CD4-positive, alpha-beta T cell treated with Interleukin-6 for 4 hours (primary cell): Measurements from ENCODE around the gene FNDC3B.
"Not testable (repeated sequence)": the region's sequence is repeated elsewhere in the genome, so short reads cannot be mapped to it uniquely, and the experiment has no call there.

ENCODE experiments used
- DNase-seq: peaks from one replicate; pipeline ENCODE4 v3.0.0-alpha.2; 2020; ENCODE audit warnings: mixed read lengths

FNDC3B gene

DNA sequence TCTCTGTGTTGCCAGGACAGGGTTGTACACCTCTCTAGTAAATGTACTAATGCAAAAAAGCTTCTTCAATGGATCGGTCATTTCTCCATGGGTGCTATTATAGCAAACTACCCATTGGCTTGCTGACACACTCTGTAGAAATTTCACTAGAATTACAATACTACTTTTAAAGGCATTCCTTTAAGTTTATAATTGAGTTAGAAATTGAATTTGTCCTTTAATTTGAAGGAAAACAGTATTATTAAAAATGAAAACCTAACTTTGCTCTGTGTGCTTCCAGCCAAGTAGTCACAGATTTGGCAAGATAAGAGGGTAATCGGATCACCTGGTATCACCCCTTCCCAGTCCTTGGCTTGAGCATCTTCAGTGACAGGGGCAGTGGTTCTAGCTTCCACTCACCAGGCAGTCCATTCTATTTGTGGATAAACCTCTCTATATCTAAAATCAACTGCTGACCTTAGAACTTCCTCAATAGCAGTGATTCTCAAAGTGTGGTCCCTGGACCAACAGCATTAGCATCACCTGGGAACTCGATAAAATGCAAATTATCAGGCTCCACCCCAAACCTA is 315.6 kb downstream of the FNDC3B start:
- DNase-seq, result no peak

DNA sequence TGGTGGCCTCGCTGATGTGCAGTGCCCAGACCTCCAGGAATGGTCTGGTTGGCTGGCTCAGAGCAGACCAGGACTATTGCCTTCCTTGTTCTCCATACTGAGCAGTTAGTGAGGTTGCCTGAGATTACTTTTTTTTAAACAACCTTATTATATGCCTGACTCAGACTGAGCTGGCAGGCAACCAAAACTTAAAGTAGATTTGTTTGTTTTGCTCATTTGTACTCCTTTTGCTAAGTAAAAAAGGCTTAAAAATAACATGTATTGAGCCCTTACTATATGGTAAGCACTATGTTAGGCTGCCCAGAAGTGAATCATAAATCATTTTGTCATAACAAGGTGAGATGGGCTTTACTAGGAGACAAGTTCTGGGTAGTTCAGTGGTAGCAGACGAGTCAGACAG is 316.5 kb downstream of the FNDC3B start:
- DNase-seq, result no peak

DNA sequence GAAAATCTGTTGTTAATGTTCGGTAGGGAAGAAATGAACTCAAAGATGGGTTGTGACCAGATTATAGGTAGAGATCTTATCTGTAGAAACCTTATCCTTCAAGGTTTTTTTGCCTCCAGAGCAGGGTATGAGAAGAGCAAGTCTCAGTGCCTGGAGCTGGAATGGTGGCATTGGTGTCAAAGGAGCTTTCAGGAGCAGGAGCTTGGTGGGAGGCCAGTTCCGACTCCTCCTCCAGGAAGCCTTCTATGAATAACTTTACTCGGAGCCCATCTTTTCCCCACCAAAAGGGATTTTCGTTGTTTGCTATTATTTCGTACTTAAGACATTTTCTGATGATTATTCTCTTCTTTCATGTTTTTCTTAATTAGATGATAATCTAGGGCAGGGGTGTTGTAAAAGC is 317.0 kb downstream of the FNDC3B start:
- DNase-seq, result no peak

DNA sequence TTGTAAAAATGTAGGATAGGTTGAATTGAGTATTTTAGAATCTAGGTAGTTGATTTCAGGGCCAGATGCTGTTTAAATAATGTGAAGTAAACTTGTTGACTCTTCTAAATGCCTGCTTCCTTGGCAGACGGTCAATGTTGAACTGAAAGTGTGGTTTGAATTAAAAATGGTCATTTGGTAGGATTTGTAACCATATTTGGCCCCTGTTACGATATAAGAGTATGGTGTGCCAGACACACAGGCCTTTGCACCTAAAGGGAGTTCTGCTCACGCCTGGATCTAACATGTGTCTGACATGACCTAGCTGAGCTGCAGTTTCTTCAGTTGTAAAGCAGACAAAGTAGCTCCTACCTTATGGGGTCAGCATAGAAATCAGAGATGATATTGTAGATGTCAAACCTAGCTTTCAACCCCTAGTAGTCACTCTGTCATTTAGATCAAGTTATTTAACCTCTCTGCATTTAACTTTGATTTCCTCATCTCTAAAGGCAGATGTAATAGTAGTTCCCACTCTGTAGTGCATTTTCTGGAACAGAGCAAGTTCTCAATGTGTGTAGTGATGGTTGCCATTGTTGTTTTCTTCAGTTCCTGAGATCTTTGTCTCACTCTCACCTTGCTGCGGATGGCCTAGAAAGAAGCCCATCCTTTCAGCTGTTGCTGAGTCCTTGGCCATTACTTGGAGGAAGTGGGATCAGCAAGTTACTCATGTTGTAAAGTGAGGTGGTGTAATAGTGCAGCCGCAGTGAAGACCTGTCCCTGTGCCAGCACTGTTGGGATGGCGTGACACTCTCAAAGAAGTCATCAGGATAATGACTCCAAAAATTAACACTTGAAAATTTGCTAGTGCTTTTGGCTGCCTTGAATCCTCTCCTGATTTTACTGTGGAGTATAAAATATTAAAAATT is 318.7 kb downstream of the FNDC3B start:
- no peak for DNase-seq

DNA sequence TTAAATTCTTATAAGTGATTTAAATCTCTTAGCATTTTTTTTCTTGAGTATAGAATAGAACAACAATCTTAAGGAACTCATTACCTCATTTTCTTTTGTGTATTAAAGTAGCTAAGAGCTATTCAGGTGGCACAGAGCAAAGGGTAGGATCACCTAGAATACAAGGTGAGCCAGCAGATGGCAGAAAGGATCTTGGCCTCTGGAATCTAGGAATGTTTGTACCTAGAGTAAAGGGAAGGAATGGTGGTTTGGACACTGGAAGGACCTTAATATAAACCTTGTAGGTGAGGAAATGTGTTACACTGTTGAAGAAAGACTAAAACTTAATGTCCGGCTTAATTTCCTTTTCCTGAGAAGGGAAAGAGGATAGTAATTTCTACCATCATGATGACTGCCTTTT is 319.9 kb downstream of the FNDC3B start:
- no peak for DNase-seq

DNA sequence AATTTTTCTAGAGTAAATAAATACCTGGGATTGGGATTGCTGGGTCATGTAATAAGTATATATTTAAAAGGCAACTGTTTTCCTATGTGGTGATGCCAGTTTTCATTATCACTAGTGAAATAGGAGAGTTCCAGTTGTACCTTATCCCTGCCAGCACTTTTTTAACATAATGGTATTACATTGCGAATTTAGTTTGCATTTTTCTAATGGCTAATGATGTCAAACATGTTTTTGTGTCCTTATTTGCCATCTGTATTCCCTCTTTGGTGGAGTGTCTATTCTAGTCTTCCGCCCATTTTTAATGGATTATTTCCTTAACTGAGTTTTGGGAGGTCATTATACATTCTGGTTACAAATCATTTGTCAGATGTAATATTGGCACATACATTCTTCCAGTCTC is 320.6 kb downstream of the FNDC3B start:
- DNase-seq, result no peak

DNA sequence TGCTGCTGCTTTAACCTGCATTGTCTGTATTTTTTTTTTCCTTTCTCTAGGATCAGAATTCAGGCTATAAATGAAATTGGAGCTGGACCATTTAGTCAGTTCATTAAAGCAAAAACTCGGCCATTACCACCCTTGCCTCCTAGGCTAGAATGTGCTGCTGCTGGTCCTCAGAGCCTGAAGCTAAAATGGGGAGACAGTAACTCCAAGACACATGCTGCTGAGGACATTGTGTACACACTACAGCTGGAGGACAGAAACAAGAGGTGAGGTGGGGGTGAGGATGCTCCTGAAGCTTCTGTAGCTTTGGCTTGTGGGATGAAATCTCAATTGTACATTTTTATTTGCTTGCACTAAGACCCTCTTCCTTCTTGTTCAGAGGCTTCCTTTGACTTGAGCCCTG is 323.2 kb downstream of the FNDC3B start:
- DNase-seq, result no peak

DNA sequence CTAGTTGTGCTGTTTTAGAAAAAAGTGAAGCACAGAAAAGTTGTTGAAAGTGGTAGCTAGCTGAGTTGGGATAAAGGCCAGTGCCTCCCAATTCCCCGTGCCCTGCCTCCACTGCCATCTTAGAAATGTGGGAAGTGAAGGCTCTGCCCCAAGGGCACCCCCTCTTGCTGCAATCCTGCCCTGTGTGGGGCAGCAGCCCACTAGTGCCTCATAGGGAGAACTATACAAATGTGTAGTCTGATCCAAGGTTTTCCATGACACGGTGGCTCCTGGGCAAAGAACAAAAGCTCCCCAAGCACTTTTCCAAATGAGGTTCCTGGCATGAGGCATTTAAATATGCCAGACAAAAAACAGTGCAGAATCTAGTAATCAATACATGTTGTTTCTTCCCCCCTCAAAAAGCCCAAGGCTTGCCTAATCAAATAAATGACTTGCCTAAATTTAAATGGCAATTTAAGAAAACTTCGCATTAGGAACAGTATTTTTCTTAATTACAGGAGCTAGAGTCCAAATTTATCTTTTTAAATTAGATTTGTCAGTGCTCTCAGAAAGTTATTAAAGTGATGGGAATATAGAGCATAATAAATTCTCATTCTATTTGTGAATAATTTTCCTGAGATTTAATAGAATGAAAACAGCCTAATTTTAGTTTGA is 325.1 kb downstream of the FNDC3B start:
- DNase-seq, result no peak

DNA sequence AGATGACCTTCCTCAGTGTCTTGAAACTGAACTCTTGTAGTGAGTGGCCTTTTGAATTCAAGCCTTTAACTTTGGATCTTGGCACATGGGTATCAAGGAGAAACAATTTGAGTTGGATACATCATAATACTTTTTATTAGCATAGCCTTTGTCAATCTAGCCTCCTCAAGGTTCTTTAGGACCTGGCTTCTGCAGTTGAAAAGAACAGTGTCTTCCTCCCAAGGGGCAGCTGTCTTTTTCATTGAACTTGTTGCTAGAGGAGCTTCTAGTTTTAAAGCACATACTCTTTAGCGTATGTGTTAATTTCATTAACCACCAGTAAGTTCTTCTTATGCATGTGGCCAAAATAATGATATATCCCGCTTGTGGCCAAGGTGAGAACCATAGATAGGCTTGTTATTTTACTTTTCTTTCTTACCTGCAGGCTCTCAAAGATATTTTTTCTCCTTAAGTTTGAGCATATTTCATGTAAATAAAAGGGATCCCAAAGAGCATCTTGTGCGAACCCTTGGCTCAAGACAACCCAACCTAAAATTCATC is 325.7 kb downstream of the FNDC3B start:
- no peak for DNase-seq

DNA sequence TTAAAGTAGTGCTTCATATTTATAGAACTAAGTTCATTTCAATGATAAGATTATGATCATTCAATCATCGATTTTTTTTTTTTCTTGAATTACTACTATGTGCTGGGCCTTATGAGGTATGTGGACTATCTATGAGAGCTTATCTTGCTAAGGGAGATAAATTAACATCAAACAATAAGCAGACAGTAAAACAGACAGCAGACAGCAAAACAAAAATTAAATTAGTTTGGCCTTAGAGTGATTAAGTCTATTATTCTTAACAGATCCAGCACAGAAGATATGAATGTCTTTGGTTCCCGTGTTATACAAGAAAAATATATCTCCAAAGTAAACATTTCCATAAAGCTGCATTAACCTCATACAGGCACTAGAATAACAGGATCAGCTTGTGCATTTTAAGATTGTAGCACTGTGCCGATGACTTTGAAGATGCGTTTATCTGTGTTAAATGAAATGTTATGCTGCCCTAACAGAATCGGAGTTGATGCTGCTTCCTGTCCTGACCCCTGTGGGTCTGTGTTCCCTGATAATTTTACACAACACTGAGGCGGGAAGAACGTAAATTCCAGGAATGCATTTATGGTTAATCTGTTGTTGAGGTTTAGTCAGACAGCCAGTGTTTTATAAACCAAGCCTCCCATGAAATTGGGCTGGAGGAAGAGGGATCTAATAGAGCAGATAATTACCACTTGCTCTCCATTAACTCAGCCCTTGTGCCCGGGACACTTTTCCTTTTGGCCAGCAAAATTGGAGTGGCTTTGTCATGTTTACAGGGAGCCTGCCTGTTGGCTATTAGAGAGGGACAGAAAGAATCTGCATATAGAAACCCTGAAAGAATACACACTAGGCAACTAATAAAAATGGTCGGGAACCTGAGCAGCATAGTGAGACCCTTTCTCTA is 328.1 kb downstream of the FNDC3B start:
- no peak for DNase-seq

DNA sequence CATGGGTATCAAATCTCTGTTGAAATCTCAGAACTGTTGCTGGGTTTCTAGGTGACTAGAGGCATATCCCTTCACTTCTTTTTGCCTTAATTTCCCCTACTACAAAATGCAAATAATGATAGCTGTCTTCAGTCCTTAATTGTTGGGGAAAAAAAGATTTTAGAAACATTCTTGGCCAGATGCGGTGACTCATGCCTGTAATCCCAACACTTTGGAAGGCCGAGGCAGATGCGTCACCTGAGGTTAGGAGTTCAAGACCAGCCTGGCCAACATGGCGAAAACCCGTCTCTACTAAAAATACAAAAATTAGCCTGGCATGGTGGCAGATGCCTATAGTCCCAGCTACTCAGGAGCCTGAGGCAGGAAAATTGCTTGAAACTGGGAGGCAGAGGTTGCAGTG is 329.2 kb downstream of the FNDC3B start:
- DNase-seq, result not testable (repeated sequence)

DNA sequence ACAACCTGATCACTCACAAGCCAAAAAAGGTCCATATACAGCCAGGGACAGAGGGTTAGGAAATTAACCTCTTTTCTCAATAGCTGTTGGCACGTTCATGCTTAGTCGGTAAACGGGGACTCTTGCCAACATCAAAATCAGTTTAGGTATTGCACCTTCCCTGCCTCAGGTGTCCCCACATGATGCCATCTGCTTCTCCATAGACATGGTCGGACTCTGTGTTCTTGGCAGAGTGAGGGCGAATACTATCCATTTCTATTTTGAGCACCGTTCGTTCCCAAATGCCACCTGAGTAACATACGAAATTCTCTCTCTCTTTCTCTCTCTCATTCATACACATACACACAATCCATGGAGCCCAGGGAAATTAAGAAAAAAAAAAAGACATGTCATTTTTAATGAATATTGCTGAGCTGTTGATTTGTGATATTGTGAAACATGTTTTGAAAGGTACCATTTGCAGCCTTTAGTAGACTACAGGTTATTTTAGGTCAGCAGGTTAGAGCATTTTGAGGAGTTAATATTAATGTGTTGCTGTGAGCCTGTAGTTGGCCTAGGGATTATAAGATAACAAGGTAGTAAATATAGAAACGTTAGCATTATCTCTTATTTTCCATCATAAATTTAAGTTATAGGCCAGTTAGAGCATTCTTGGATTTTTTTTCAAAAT is 330.3 kb downstream of the FNDC3B start:
- no peak for DNase-seq

DNA sequence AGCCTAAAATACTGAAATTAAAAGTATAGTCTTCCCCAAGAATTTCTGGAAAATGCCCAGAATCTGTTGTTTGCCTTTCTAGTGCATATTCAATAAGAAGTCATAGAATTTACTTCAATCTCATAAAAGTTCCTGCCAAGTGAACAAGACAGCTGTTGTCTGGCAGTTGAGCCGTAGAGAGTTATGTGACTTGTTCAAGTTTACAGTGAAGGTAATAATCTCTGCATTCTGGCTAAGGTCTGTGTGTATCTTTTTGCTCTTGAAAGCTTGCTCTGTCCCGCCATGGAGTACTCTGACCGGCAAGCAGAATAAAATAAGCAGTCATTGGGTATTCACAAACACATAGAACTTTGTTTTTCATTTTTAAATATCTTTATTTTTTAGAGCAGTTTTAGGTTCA is 331.0 kb downstream of the FNDC3B start:
- no peak for DNase-seq

DNA sequence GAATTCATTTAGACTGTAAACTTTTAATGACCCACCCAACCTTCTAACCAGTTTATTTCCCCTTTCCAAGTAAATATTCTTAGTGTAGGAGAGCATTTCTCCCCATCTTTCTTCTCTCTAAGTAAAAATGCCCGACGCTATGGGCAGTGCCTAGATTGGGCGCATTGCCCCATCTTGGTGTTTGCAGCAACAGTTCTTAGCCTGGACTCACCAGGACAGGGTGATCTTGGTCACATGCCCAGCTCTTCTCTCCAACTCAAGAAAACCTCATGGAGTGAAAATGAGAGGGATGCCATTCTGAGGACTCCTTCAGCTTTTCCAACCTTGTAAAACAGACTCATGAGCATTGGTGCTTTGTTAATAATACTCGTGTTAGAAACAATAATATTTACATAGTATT is 332.2 kb downstream of the FNDC3B start:
- DNase-seq, result no peak

DNA sequence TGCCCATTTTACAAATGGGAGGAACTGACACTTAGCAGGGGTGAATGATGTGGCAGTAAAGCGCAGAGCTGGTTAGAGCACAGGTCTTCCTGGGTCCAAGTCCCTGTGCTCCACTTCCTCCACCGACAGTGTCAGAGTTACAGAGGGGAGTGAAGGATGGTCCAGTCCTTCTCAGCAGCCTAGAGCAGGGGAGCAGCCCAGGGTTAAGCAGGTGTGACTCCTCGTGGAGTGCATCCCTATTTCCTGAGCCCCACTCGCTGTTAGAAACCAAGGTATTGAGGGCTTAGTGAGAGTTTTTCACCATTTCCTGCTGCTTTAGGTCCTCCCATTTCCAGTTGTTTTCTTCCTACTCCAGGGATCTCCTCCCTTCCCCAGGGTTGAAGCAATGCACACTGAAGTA is 333.5 kb downstream of the FNDC3B start:
- no peak for DNase-seq

DNA sequence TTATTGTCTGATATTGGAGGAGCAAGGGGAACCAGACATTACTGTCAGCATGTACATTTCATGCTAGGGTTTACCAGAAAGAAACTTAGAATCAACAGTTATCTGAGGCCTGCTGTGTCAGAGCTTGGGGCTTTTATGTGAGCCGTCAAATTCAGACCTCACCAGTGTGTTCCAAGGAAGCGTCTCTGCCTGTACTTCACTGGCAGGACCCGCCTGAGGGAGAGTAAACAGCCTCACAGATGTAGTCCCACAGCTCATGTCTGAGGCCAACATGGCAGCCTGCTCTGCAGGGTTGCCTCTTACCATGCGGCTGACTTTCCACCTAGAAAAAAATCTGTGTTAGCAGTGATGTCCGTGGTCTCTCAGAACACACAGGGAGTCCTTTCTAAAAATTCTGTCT is 334.5 kb downstream of the FNDC3B start:
- no peak for DNase-seq

DNA sequence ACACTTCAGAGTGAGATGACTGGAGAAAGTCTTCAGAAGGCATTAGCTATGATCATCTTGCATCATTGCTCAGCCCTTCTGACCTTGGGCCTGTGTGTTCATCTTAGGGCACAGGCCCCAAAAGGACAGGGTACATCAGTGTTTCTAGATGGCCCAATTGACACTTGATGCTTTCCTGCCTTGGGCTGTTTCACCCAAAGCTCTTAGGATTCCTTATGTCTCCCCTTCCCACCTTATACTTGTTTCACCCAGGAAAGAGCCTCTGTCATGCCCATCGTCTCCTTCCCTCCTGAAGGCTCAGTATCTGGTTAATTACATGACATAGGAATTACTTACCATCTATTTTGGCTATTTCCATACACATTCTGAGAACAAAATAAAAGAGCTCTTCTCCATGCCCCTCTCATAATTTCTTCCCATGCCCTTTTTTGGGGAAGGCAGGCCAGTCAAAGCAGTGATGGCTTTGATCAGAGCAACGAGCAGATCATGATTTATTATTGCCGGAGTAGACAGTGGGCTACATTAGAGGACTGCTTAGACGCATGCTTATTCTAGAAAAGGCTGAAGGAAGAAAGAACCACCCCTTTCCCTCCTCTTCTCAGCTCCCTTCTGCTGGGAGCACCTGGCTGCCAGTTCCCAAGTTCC is 335.9 kb downstream of the FNDC3B start:
- no peak for DNase-seq

DNA sequence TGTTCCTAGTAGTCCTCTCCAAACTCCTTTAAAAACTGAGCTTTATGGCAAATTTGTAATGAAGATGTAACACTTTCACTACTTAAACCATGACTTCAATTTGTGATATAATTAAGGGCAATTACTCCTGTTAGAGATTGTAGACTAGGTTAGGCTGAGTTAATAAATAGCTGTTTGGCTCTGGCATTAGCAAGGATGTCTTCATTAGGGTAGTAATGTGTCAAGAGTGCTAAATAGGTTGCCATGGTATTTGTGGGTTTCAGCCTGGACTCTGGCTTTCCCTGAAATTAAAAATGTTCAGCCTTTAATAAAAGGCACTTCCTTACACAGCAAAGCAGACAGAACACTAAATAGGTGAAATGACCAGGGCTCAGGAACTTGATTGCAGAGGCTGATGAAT is 337.0 kb downstream of the FNDC3B start:
- DNase-seq, result no peak

DNA sequence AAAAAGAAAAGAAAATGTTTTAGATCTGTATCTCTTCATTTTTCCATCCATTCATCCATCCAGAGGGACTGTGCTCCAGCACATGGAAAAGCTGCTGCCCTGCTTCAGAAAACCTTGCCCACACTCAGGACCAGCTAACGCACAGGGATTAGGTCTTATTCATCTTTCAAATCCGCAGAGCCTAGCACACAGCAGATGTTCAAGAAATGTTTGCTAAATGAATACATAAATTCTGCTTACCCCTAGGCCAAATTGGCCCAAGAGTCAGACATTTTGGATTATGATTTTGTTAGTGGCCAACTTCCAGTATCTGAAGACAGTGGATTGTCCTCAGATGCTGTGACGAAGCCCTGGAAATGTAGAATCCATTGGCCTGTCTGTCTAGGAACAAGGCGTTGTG is 337.5 kb downstream of the FNDC3B start:
- DNase-seq, result no peak

DNA sequence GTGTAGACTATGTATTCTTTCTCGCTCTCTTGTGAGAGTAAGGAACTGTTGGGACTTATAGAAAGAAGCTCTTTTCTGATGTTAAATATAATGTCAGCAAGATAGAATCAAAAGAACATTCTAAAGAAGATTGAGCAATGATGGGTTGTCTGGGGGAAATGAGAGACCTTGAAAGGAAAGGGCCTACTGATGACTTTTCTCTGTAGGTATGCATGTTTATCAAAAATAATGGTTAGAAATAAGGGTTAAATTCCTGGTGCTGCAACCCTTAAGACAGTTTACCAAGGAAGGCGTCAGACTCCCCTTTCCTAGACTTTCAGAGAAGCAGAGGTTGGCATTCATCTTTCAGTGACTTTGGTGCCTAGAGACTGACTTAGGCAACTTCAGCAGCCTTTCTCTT is 339.1 kb downstream of the FNDC3B start:
- no peak for DNase-seq

DNA sequence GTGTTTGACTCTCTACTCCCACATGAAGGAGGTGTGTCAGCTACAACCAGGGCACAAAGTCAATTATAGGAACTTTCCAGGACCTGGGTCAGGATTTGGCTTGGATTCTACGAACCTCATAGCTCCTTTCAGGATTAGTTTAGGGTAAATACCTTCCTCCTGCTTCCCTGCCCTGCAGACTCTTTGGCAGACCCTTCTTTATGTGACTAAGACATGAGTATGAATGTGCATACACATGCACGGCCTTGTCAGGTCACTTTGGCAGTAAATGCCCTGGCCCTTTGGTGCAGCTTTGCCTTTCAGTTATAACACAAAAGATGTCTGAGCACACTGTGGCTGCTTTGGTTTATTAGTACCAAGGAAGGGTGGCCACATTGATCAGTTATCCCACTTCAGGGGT is 340.0 kb downstream of the FNDC3B start:
- DNase-seq, result no peak

DNA sequence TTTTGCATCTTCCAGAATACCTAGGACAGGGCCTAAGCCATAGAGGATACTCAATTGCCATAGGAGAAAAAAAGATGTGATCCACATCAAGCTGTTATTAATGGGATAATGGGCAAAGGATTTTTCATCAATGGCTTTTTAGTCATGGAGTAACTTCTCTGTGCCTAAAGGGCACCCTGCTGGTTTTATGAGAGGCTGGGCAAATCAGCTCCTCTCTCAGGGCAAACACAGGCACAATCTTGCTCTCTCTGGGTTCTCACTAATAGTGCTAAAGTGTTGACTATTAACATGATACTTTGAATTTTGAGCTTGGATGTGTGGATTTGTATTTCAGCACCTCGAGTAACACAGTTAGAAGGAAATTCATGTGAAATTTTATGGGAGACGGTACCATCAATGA is 341.3 kb downstream of the FNDC3B start:
- no peak for DNase-seq
